SU-DHL-6 (cell line): ENCODE data around the gene ZNF154.

Source experiments
- CTCF ChIP-seq: fragments of 200-600 bp; sonication (generic); IDR thresholded peaks from one replicate; pipeline ENCODE4 v1.5.1; 2017; ENCODE audit warnings: antibody characterized with exemption, mild to moderate bottlenecking, low read length, moderate library complexity; ENCODE audit not compliant: insufficient read depth, poor library complexity, severe bottlenecking
- EZH2phosphoT487 ChIP-seq: fragments of 200-600 bp; sonication (generic), shearing (Covaris generic); conservative IDR thresholded peaks from 2 replicates; pipeline ENCODE4 v1.6.1; 2018; ENCODE audit warnings: mild to moderate bottlenecking, antibody characterized with exemption, low read length, moderate library complexity, mixed read lengths

- TF ChIP-seq CTCF (no peak), EZH2phosphoT487 (no peak)
Measured at GRCh38 chr19:57709616-57710015, 612 bp upstream of the ZNF154 start.
